ENCODE results near the gene RASGEF1C.
A peak's percentile ranks its signal among the peaks of the same experiment; 100 is the strongest.
"Not testable (repeated sequence)": the region's sequence is repeated elsewhere in the genome, so short reads cannot be mapped to it uniquely, and the experiment has no call there.

Gene RASGEF1C

GRCh38 chr5:180135128-180135955 is 73.7 kb downstream of the RASGEF1C start:
- DNase-seq: no peak

- no peak for DNase-seq
Measured at GRCh38 chr5:180133971-180134508, 75.0 kb downstream of the RASGEF1C start.

- DNase-seq: no peak
Measured at GRCh38 chr5:180133551-180133950, 75.5 kb downstream of the RASGEF1C start.

GRCh38 chr5:180133060-180133459 is 76.0 kb downstream of the RASGEF1C start:
- no peak for DNase-seq

- DNase-seq: no peak
Measured at GRCh38 chr5:180130876-180131740, 77.9 kb downstream of the RASGEF1C start.

- no peak for DNase-seq
Measured at GRCh38 chr5:180130291-180130869, 78.6 kb downstream of the RASGEF1C start.

- no peak for DNase-seq
Measured at GRCh38 chr5:180129291-180130190, 79.5 kb downstream of the RASGEF1C start.

GRCh38 chr5:180128671-180129261 is 80.2 kb downstream of the RASGEF1C start:
- no peak for DNase-seq

- DNase-seq: no peak
Measured at GRCh38 chr5:180127682-180128670, 81.0 kb downstream of the RASGEF1C start.

- DNase-seq: peak; percentile 33
Measured at GRCh38 chr5:180126716-180127681, 82.0 kb downstream of the RASGEF1C start.

- not testable (repeated sequence) for DNase-seq
Measured at GRCh38 chr5:180126156-180126555, 82.9 kb downstream of the RASGEF1C start.

GRCh38 chr5:180124662-180125061 is 84.3 kb downstream of the RASGEF1C start:
- not testable (repeated sequence) for DNase-seq

- DNase-seq: no peak
Measured at GRCh38 chr5:180122875-180123274, 86.1 kb downstream of the RASGEF1C start.

- DNase-seq: no peak
Measured at GRCh38 chr5:180121826-180122413, 87.1 kb downstream of the RASGEF1C start.

- DNase-seq: no peak
Measured at GRCh38 chr5:180120237-180121101, 88.5 kb downstream of the RASGEF1C start.

- no peak for DNase-seq
Measured at GRCh38 chr5:180119903-180120236, 89.1 kb downstream of the RASGEF1C start.

GRCh38 chr5:180119031-180119902 is 89.7 kb downstream of the RASGEF1C start:
- no peak for DNase-seq

All from NCI-H345 (cell line).